K562 (cell line): Measurements from ENCODE around the gene ERBB3.

ENCODE experiments used
- CAMTA2 ChIP-seq: fragments of 250-450 bp; sonication (Bioruptor Pico); conservative IDR thresholded peaks from 2 replicates; pipeline ENCODE4 v1.5.1; 2022
- CBX8 ChIP-seq: fragments of 200-600 bp; sonication (generic); IDR thresholded peaks from 2 replicates; pipeline ENCODE4 v1.6.1; 2012; ENCODE audit warnings: borderline replicate concordance, mixed run types, low read depth, mild to moderate bottlenecking, moderate library complexity, mixed read lengths, low read length, control low read depth, inconsistent platforms; ENCODE audit not compliant: poor library complexity, severe bottlenecking; ENCODE audit errors: extremely low read depth
- CHD4 ChIP-seq: fragments of 200-600 bp; sonication (generic); IDR thresholded peaks from 3 replicates; pipeline ENCODE4 v1.6.1; 2012; ENCODE audit warnings: low read depth, mild to moderate bottlenecking, mixed read lengths, low read length, inconsistent platforms; ENCODE audit not compliant: insufficient read depth, insufficient replicate concordance, poor library complexity, severe bottlenecking
- FOS ChIP-seq: IDR thresholded peaks from 3 replicates; pipeline ENCODE4 v1.6.1; 2011; ENCODE audit not compliant: insufficient read length; ENCODE audit errors: extremely low read depth
- IRF2 ChIP-seq: sonication (generic); formaldehyde crosslinking; IDR thresholded peaks from 2 replicates; pipeline ENCODE4 v1.8.1; 2022; ENCODE audit warnings: mild to moderate bottlenecking, missing genetic modification reagents
- NR2C1 ChIP-seq, 2 experiments: fragments of 450-650 bp; IDR thresholded peaks; 2 replicates each; pipeline ENCODE4 v1.6.1; 2017; ENCODE audit warnings: mild to moderate bottlenecking in 2 of 2, antibody characterized with exemption in 1 of 2, inconsistent platforms in 1 of 2, missing compliant biosample characterization in 1 of 2, missing genetic modification characterization in 1 of 2
- PYGO2 ChIP-seq: fragments of 450-650 bp; IDR thresholded peaks from 2 replicates; pipeline ENCODE4 v1.6.1; 2016; ENCODE audit warnings: mild to moderate bottlenecking, missing genetic modification characterization, moderate library complexity, missing compliant biosample characterization
- TBP ChIP-seq: optimal IDR thresholded peaks from 2 replicates; pipeline ENCODE3; 2011; ENCODE audit warnings: low read depth, low read length, improper control_type of control experiment
- ZKSCAN3 ChIP-seq: fragments of 250-450 bp; sonication (Bioruptor Pico); IDR thresholded peaks from 2 replicates; pipeline ENCODE4 v1.4.0; 2020
- TF ChIP-seq, protein P1 (sequence below), 3 experiments: IDR thresholded peaks in 2 of 3; conservative IDR thresholded peaks in 1 of 3; 2 replicates each; pipeline ENCODE4 v1.5.1; 2011 to 2012; ENCODE audit warnings: low read length in 3 of 3, mild to moderate bottlenecking in 3 of 3, control low read depth in 2 of 3, improper control_type of control experiment in 1 of 3, inconsistent platforms in 1 of 3, low read depth in 1 of 3, mixed read lengths in 1 of 3, moderate library complexity in 1 of 3; ENCODE audit not compliant: insufficient read depth in 2 of 3
- TF ChIP-seq, protein P2 (sequence below): fragments of 450-650 bp; IDR thresholded peaks from 2 replicates; pipeline ENCODE4 v1.6.1; 2018; ENCODE audit warnings: mild to moderate bottlenecking, low read depth; ENCODE audit not compliant: partially characterized antibody

DNA sequence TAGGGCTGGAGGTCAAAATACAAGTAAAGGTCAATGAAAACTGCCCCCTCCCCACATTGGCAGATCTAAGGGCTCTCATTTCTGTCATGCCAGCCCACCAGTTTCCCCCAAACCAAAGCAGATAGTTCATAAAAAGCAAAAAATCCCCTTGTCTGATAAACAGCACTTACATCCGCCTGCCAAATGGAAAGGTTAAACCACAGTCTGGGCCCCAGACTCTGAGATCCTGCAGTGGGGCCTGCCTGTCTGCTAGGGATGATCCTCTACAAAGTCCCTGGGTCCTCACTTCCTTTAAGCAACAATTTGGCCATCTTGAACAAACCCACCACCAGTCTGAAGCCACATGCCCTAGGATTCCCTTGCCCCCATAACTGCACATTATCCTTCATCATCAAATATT lies 48.0 kb upstream of the ERBB3 start:
- TF ChIP-seq CBX8, result no peak
- TF ChIP-seq, protein P1, sequence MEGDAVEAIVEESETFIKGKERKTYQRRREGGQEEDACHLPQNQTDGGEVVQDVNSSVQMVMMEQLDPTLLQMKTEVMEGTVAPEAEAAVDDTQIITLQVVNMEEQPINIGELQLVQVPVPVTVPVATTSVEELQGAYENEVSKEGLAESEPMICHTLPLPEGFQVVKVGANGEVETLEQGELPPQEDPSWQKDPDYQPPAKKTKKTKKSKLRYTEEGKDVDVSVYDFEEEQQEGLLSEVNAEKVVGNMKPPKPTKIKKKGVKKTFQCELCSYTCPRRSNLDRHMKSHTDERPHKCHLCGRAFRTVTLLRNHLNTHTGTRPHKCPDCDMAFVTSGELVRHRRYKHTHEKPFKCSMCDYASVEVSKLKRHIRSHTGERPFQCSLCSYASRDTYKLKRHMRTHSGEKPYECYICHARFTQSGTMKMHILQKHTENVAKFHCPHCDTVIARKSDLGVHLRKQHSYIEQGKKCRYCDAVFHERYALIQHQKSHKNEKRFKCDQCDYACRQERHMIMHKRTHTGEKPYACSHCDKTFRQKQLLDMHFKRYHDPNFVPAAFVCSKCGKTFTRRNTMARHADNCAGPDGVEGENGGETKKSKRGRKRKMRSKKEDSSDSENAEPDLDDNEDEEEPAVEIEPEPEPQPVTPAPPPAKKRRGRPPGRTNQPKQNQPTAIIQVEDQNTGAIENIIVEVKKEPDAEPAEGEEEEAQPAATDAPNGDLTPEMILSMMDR (IDR thresholded peaks at IDR 0.05 in 2 of 3, conservative IDR thresholded peaks at IDR 0.05 in 1 of 3; ENCODE audit: insufficient read depth in 2 of 3, low read depth in 1 of 3, low read length in 3 of 3), result no peak
- no peak for TF ChIP-seq FOS
- no peak for TF ChIP-seq TBP
- TF ChIP-seq IRF2, result no peak
- no peak for TF ChIP-seq NR2C1 (IDR thresholded peaks at IDR 0.05)
- no peak for TF ChIP-seq NR2C1 (tag; IDR thresholded peaks at IDR 0.05)
- TF ChIP-seq, protein P2, sequence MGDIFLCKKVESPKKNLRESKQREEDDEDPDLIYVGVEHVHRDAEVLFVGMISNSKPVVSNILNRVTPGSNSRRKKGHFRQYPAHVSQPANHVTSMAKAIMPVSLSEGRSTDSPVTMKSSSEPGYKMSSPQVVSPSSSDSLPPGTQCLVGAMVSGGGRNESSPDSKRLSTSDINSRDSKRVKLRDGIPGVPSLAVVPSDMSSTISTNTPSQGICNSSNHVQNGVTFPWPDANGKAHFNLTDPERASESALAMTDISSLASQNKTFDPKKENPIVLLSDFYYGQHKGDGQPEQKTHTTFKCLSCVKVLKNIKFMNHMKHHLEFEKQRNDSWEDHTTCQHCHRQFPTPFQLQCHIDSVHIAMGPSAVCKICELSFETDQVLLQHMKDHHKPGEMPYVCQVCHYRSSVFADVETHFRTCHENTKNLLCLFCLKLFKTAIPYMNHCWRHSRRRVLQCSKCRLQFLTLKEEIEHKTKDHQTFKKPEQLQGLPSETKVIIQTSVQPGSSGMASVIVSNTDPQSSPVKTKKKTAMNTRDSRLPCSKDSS, result no peak
- TF ChIP-seq CAMTA2, result no peak
- TF ChIP-seq PYGO2 (tag), result no peak
- no peak for TF ChIP-seq ZKSCAN3 (CRISPR knock-in tag)
- no peak for TF ChIP-seq CHD4
